Head of caudate nucleus (tissue), 42 donors: ENCODE measurements around the gene BCL2.
A peak's percentile ranks its signal among the peaks of the same experiment; 100 is the strongest.

Experiments used
- DNase-seq, 42 donors: peaks; one replicate each; pipeline versions ENCODE4 v3.0.0 to v3.0.0-alpha.2; 2020 to 2021; ENCODE audit warnings: mixed read lengths in 7 of 42
- intact Hi-C: fragments of 100-400 bp; cut with DNase I; formaldehyde crosslinking; loops from one replicate; pipeline ENCODE4 v1.15.0; 2022

Gene BCL2

DNA sequence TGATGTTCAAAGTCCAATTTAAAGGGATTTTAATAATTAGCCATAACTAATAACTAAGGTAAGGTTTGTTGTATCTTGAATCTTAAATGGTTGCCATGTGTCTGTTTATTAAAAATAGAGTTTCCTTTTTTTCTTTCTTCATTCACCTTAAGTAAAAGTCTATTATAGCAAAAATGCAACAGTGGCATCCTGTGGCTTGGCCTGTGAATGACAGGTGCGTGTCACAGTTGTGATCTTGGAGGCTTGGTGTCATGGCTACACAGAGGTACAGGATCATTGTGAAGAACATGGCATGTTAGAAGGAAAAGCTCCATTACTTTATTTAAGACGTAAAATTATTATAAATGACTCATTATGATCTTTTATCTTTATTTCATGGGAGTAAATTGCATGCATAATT, 246.1 kb downstream of the BCL2 start:
- intact Hi-C loops: no loop called here
- peak in 1 of 42 donors; percentile 15 for DNase-seq
